Measurements from ENCODE around the gene PGLYRP3.
"Not testable (repeated sequence)": the region's sequence is repeated elsewhere in the genome, so short reads cannot be mapped to it uniquely, and the experiment has no call there.

PGLYRP3 gene

DNA sequence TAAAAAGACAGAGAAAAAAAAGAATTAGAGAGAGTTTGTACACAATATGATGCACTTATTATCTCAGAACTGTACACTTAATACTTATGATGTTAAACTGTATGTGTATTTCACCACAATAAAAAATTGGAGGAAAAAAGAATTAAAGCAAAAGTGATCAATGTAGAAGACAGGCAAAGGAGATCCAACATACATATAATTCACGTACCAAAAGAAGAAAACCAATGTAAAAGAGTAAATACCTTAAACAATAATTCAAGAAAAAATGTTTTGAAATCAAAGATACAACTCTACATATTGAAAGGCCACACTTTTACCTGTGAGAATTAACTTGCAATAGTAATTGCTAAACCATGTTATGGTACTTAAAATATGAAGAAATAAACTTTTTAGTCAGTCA is 9.8 kb upstream of the PGLYRP3 start:
- no peak overlapping the region for H3K27ac ChIP-seq
- DNase-seq (ENCODE audit: low read depth, low spot score) = no peak

DNA sequence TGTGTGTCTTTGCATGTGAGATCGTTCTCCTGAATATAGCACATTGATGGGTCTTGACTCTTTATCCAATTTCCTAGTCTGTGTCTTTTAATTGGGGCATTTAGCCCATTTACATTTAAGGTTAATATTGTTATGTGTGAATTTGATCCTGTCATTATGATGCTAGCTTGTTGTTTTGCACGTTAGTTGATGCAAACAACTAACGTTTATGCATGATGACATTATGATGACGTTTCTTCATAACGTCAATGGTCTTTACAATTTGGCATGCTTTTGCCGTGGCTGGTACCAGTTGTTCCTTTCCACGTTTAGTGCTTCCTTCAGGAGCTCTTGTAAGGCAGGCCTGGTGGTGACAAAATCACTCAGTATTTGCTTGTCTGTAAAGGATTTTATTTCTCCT is 5.4 kb upstream of the PGLYRP3 start:
- not testable (repeated sequence) for DNase-seq (ENCODE audit: low read depth, low spot score); H3K27ac ChIP-seq

DNA sequence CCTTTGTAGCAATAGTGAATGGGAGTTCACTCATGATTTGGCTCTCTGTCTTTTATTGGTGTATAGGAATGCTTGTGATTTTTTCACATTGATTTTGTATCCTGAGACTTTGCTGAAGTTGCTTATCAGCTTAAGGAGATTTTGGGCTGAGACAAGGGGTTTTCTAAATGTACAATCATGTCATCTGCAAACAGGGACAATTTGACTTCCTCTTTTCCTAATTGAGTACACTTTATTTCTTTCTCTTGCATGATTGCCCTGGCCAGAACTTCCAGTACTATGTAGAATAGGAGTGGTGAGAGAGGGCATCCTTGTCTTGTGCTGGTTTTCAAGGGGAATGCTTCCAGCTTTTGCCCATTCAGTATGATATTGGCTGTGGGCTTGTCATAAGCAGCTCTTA is 3.3 kb upstream of the PGLYRP3 start:
- not testable (repeated sequence) for H3K27ac ChIP-seq; DNase-seq (ENCODE audit: low read depth, low spot score)

DNA sequence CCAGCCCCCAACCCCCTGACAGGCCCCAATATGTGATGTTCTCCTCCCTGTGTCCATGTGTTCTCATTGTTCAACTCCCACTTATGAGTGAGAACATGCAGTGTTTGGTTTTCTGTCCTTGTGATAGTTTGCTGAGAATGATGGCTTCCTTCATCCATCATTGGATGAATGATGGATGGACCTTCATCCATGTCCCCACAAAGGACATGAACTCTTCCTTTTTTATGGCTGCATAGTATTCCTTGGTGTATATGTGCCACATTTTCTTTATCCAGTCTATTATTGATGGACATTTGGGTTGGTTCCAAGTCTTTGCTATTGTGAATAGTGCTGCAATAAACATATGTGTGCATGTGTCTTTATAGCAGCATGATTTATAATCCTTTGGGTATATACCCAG is 1.6 kb upstream of the PGLYRP3 start:
- not testable (repeated sequence) for DNase-seq (ENCODE audit: low read depth, low spot score)

DNA sequence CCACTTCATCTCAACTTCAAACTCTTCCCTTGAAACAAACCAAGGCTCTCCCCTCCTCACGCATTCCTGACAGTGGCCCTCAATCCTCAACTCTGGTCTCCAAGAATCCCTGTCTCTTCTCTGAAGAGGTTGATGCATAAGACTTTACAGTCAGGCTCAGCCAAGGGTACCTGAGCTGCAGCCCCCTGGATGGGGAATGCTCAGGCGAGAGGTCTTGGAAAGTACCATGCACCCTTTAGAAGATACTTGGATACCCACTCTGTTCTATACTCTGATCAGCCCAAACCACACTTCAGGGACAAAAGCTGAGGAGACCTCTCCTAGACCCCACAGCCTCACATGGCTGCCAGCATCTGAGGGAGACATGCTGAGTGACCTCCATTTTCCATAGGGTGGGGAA is 536 bp upstream of the PGLYRP3 start:
- no peak for DNase-seq (ENCODE audit: low read depth, low spot score)
- H3K27ac ChIP-seq = no peak overlapping the region

More for the DNA sequence above, 1.6 kb upstream of the PGLYRP3 start:
- not testable (repeated sequence) for H3K27ac ChIP-seq

DNA sequence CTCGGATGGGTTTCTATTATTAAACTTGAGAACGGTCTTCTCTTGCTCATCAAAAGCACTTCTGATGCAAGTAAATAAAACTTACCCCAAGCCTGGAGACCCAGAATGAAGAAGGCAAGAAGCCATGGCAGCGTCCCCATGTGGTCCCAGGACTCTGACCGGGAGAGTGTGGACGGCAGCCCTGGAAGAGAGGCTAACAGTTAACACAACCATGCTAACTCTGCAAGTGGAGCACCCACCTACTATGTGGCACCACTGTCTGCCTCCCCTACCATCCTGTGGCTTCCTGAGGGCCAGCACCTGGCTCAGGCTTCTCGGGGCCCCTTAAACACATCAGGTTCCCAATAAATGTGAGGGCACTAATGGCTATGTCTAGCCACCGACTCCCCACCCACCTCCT is 2.2 kb downstream of the PGLYRP3 start:
- DNase-seq (ENCODE audit: low read depth, low spot score) = no peak
- no peak overlapping the region for H3K27ac ChIP-seq

DNA sequence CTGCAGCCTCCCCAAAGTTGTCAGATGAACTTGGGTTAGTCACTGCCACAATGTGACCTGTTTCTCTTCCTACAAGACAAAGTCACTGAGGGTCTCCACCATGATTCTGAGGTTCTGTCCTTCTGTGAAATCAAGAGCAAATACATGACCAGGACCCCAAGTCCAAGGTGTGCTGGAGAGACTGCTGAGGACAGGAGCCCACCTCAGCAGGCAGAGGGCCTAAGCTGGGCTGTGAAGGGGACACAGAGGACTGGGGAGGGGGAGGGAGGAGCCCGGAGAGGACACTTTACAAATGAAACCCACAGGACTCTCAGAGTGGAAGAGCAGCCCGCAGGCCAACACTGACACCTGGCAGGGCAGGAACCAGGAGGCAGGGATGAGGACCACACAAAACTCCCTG is 3.3 kb downstream of the PGLYRP3 start:
- H3K27ac ChIP-seq = no peak overlapping the region
- no peak for DNase-seq (ENCODE audit: low read depth, low spot score)

DNA sequence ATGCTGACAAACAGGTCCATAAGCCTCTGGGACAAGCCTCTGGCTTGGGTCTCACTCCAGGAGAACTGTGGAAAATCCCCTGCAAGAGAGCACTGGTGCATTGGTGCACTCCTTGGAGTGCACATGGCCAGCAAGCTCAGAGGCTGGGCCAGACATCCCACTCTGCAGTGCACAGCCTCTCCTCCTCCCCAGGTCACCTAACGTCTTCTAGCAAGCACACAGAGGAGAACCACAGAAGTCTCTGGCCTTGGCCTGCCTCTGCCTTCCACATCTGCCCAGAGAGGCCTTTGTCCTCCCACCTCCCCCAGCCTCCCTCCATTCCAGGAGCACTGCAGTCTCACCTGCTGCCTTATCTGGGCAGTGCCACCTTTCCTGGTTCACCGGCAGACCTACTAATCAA is 4.2 kb downstream of the PGLYRP3 start:
- H3K27ac ChIP-seq = no peak overlapping the region
- DNase-seq (ENCODE audit: low read depth, low spot score) = no peak

DNA sequence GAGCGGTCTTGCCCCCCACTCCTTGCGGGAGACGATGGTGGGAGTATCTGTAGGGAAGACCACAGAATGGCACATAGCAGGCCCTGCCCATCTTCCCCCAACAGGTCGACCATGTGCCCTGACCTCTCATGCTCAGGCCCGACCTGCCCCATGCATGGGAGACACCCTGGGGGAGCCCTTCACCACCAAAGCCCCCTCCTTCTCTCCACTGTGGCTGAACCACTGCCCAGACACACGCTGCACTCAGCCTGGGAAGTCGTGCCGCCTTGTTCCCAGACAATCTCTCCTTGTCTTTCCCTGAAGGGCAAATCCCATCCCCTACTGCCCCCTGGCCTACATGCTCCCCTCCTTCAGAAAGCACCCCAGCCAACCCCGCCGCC is 5.5 kb downstream of the PGLYRP3 start:
- no peak overlapping the region for H3K27ac ChIP-seq
- no peak for DNase-seq (ENCODE audit: low read depth, low spot score)

DNA sequence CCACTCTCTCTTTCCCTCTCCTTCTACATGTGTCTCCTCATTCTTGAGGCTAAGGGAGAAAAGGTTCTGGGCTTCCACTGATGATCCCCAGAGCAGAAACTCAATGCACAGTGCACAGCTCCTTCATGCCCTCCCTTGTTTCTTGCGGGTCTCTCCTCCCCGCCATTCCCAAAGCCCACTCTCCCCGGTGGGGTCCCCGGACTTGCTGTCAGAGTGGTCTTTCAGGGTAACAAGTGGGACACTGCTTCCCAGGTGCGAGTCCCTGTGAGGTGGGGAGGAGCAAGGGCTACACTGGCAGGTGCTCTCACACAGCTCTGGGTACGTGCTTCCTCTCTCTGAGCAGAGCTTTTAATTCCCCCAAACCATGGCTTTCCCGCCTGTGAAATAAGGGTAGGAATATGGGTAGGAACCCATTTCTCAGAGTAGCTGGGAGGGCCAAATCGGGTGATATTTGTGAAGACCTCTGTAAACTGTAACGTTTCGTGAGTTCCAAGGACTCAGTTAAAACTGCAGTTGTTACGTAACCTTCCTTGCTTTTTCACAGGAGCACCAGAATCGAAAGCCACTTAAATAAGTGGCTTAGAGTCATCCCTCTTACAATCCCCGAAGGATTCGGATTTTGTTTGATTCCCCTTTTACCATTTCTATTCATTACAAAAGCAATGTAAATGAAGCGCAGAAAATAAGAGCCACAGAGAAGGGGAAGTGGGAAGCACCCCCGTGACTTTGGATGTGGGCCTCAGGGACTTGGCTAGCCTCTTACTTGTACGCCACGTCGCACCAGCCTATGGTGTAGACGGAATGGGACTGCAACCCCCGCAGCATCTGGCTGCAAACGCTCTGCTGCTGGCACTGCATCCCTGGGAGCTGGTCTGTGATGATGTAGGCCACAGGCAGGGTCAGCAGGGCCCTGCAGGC is 6.2 kb downstream of the PGLYRP3 start:
- H3K27ac ChIP-seq = no peak overlapping the region
- no peak for DNase-seq (ENCODE audit: low read depth, low spot score)

DNA sequence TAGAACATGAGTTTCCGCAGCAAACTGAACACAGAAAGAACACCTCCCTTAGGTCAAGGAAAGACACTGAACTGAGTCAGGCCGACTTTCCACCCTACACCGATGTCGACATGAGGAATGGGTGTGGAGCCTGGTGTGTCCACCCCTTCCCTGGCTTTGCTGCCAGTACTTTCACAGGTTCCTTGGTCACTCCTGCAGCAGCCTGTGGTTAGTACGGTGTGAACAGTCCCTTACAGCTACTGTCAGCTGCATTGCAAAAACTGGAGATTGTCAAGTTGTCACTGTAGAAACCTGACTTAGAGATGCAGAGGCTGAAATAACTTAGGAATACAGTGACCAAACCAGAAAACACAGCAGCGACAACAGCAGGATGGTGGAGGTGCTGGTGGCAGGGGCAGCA is 7.1 kb downstream of the PGLYRP3 start:
- no peak for DNase-seq (ENCODE audit: low read depth, low spot score)
- H3K27ac ChIP-seq = no peak overlapping the region

DNA sequence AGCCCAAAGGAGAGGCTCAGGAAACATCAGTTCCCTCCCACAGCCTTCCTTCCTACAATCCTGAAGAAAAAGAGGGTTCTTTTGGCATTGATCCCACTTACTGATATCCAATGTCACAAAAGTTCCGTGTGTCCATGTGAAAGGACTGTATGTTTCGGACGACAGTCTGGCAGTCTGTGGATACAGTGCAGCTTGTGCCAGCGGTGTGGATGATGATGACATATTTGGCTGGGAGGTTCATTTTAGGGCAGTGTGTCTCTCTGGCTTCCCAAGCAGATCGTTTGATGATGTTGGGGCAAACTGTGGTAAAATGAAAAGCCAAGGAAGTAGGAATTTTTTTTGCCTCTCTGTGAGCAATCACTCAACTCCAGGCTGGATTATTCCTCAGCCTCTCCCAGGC is 10.4 kb downstream of the PGLYRP3 start:
- no peak overlapping the region for H3K27ac ChIP-seq
- no peak for DNase-seq (ENCODE audit: low read depth, low spot score)

DNA sequence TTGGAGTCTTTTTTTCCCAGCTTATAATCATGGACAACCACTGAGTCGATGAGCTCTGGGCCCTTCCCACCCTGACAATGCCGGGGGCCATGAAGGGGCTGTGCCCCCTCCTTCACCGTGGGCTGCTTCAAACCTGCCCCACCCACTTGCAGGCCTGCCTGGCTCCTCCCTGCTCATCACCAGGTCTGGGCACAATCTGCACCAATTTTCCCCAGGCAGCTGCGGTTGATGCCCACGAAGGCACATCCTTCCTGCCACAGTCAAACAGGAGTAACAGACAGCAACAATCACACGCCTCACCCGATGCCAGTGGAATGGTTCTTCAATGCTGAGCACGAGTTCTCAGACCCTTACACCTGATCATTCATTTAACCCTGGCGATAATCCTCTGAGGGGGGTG is 18.9 kb downstream of the PGLYRP3 start:
- H3K27ac ChIP-seq = no peak overlapping the region
- DNase-seq (ENCODE audit: low read depth, low spot score) = no peak

DNA sequence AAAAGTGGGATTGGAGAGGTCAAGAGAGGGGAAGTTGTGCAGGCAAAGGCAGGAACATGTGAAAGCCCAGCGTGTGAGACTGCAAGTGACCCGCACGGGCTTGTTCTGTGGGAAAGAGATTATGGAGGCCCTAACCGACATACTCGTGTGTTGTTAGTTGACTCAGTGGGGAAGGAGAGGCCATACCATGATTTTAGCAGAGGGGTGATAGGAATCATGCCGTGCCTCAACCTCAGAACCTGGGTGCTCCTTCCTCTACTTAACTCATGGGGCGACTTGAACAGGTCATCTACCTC is 19.3 kb downstream of the PGLYRP3 start:
- no peak overlapping the region for H3K27ac ChIP-seq
- peak; percentile 64 for DNase-seq (ENCODE audit: low read depth, low spot score)

DNA sequence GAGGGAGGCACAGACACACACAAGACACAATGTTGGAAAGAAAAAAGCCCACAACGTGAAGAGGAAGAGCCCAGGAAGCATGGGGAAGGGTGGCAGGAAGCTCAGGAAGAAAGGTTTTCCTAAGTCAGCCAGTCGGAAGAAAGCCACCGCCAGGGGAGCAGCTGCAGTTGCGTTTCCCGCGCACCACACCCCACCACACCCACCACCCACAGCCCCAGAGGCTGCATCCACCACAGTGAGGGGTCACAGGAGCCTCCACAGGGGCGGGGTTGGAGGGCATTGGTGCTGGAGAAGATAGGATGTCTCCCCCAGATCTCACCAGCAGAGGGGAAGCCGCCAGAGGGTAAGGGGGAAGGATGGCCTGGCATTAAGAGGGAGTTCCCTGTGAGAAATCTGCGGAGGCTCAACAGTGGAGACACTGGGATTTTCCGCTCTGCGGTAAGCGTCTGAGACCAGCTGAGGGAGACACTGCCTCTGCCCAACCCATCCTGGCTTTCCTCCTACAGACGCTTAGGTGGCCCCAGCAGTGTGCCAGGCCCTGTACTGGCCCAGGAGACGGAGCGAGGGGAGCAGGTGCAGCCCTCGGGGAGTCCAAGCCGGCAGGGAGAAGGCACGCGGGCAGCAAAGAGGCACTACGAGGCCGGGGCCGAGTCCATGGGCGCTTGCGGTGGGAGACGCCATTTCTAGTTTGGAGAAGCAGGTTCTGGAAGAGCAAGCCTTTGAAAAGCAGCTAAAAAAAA is 19.8 kb downstream of the PGLYRP3 start:
- peak overlapping the region; percentile 31 for H3K27ac ChIP-seq
- no peak for DNase-seq (ENCODE audit: low read depth, low spot score)

DNA sequence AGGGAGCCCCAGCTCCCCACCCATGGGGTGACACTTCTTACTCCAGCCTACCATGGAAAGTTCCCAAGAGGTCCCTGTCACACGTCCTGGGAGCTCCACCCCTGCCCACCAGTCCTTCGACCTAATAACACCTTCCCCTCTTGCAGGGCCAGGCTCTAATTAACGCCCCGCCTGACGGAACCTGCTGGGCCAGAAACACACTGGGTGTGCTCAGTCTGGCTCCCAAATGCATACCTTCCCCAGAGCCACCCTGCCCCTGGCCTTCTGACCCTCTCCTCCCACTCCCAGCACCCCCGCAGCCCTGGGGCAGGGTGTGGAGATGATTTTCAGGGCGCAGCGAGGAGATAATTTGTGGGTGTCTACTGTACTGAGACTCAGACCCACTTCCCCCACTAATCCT is 20.6 kb downstream of the PGLYRP3 start:
- no peak for DNase-seq (ENCODE audit: low read depth, low spot score)
- H3K27ac ChIP-seq = peak overlapping the region; percentile 31

DNA sequence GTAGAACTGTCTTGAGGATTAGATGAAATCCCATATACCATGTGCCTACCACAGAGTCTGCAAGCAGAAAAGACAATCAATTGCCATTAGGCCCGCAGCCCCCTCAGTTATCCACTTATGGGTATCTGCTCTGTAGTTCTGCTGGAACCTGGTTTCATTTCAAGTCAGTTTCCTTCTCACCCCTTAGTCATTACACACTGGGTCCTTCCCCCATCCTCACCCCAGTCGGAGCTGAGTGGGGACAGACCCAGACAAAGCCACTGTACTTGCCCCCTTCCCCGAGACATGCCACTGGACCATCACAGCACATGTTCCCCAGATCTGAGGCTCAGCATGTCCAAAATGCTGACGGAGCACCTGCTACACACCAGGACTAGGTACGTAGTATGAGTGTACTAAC is 21.2 kb downstream of the PGLYRP3 start:
- DNase-seq (ENCODE audit: low read depth, low spot score) = no peak

DNA sequence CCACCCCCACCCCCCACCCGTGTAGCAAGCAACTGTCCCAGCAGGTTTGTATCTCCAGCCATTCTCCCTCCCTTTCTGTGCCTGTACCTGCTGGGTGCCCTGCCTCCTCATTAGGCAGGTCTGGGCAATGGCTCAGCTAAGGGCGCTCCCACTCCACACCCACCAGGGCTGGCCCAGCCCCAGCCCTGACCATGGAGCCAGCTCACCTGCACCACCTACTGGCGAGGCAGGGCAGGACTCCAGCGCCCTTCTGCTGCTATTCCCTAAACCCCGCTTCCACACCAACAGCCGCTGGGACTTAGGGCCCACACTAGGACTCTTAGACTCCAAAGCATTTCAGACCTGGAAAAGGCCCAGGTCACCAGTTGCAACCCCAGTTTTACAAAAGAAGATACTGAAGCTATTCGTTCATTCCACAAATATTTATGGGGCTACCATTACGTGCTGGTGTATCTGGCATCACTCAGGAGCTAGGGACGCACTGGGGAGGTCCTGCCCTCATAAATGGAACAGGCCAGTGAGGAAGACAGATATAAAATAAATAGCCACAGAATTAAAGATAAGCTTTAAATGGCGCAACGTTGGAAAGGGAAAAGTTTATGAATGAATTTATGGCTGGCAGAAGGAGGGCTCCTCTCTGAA is 24.0 kb downstream of the PGLYRP3 start:
- H3K27ac ChIP-seq = no peak overlapping the region
- peak; percentile 75 for DNase-seq (ENCODE audit: low read depth, low spot score)

More for the DNA sequence above, 21.2 kb downstream of the PGLYRP3 start:
- peak overlapping the region; percentile 31 for H3K27ac ChIP-seq

DNA sequence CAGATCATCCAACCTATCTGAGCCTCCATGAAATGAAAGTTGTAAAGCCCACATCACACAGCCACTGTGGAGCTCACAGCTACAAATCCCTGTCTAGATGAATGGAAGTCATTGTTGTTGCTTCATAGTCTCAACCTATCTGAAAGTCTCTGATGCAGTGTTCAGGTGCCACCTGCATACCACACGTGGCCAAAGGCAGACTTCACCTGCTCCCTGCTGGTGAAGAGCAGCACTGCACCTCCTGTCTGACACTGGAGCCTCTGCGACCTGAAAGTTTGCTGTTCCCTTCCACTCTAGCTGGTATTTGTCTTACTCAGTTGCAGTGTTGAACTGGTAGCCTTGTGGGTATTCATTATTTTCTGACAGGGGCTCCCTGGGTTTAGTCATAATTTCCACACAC is 34.9 kb downstream of the PGLYRP3 start:
- no peak overlapping the region for H3K27ac ChIP-seq

DNA sequence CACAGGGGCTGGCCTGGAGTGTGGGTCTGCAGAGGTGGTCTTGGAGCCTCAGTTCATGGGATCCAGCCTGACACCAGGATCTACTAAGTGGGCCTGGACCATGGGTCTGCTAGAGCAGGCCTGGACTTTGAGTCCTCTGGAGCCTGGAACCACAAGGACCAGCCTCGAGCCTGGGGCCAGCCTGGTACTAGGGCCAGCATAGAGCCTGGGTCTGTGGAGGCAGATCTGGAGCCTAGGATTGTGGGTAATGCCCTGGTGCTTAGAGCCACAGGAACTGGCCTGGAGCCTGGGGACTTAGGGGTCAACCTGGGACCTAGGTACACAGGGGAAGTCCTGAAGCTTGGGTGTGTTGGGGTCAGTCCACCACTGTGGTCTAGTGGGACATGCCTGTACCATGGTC is 40.6 kb downstream of the PGLYRP3 start:
- H3K27ac ChIP-seq = no peak overlapping the region
- DNase-seq (ENCODE audit: low read depth, low spot score) = no peak

More for the DNA sequence above, 34.9 kb downstream of the PGLYRP3 start:
- peak; percentile 40 for DNase-seq (ENCODE audit: low read depth, low spot score)

DNA sequence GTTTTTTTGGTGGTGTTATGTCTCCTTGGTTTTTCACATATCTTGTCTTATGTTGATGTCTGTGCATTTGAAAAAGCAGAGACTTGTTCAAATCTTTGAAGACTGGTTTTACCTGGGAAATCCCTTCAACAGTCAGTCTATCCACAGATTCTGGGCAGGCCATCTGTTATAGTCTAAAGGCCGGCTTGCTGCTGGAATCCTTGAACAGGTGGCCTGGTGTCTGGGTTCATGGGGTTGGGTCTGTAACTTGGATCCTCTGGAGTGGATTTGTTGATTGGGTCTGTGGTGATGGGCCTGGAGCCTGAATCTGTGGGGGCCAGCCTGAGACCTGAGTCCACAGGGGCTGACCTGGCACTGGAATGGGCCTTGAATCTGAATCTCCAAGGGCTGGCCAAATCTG is 41.0 kb downstream of the PGLYRP3 start:
- no peak overlapping the region for H3K27ac ChIP-seq
- DNase-seq (ENCODE audit: low read depth, low spot score) = no peak
